HCT116 (cell line): Measurements from ENCODE around the gene ARL5C. TPM values are rescaled to one million over a fixed set of nuclear protein-coding genes. Genes with fewer than 3 reads are reported as not detected.

ENCODE experiments used
- ATAC-seq: fragments of 200-7000 bp; cut with Tn5 transposase; 2 replicates; pipeline ENCODE4 v1.9.1; 2020; ENCODE audit warnings: mild to moderate bottlenecking, moderate library complexity
- BruUV-seq: library from RNA; stranded (reverse); fragments of 400-500 nt; replicated peaks from 2 replicates; lab custom pipeline; 2021; lab: Mats Ljungman, UMichigan
- CTCF ChIA-PET: fragments of 300-600 bp; sonication (Branson Sonifier 250); formaldehyde crosslinking; loops from one replicate; lab custom pipeline; 2021; ENCODE audit warnings: antibody characterized with exemption; lab: Charles Lee
- POLR2A ChIA-PET: fragments of 300-600, 350-600 bp; sonication (Branson Sonifier 250); formaldehyde crosslinking; loops from one replicate; lab custom pipeline; 2021; ENCODE audit warnings: antibody characterized with exemption; lab: Charles Lee
- RAD21 ChIA-PET, 2 experiments: fragments of 300-600 bp; sonication (Branson Sonifier 250); formaldehyde crosslinking; loops; one replicate each; lab custom pipeline; 2023; ENCODE audit warnings: low total read pairs in 2 of 2; ENCODE audit not compliant: uncharacterized antibody in 2 of 2, unreplicated experiment in 2 of 2, low non-redundant PET in 1 of 2; lab: Charles Lee
- DNase-seq: peaks from one replicate; pipeline ENCODE4 v3.0.0-alpha.2; 2010; ENCODE audit warnings: low read depth, low spot score
- H2AFZ ChIP-seq: fragments of 200-600 bp; shearing (Covaris generic), sonication (generic); 2 replicates; pipeline ENCODE4 v1.6.1; 2017; ENCODE audit warnings: low read depth, mixed run types, mixed read lengths, antibody characterized with exemption, low read length; ENCODE audit not compliant: poor library complexity, severe bottlenecking
- H3K27ac ChIP-seq: 2 replicates; pipeline ENCODE4 v1.5.1; 2012; ENCODE audit warnings: low read depth, low read length
- H3K27me3 ChIP-seq: fragments of 200-600 bp; sonication (generic); 2 replicates; pipeline ENCODE4 v1.6.1; 2016; ENCODE audit warnings: mixed run types, low read length, mixed read lengths; ENCODE audit not compliant: insufficient read depth
- H3K36me3 ChIP-seq, 2 experiments: fragments of 200-500 bp in 1 of 2; fragments of 200-600 bp in 1 of 2; sonication (Bioruptor generic) in 1 of 2; sonication (generic) in 1 of 2; 2 replicates each; pipeline versions ENCODE4 v1.5.1 to v1.6.1; 2014 to 2016; ENCODE audit warnings: low read length in 2 of 2, inconsistent platforms in 1 of 2, mixed read lengths in 1 of 2, mixed run types in 1 of 2; ENCODE audit not compliant: insufficient read depth in 2 of 2, control insufficient read depth in 1 of 2
- H3K4me1 ChIP-seq, 2 experiments: fragments of 200-600 bp in 1 of 2; sonication (generic) in 1 of 2; 2 replicates each; pipeline versions ENCODE4 v1.5.1 to v1.6.1; 2012 to 2017; ENCODE audit warnings: low read length in 2 of 2, inconsistent platforms in 1 of 2, mild to moderate bottlenecking in 1 of 2, mixed read lengths in 1 of 2, mixed run types in 1 of 2, moderate library complexity in 1 of 2; ENCODE audit not compliant: insufficient read depth in 2 of 2, control insufficient read depth in 1 of 2
- H3K4me2 ChIP-seq: fragments of 200-600 bp; sonication (generic); 2 replicates; pipeline ENCODE4 v1.6.1; 2017; ENCODE audit warnings: mixed run types, low read length, mixed read lengths
- H3K4me3 ChIP-seq, 2 experiments: fragments of 200-600 bp in 1 of 2; sonication (generic) in 1 of 2; replicated peaks in 1 of 2; 2 replicates each; pipeline ENCODE4 v1.5.1; 2011 to 2016; ENCODE audit warnings: low read length in 2 of 2, control low read depth in 1 of 2, low read depth in 1 of 2, mild to moderate bottlenecking in 1 of 2, mixed read lengths in 1 of 2, mixed run types in 1 of 2
- H3K79me2 ChIP-seq: fragments of 200-600 bp; sonication (generic); 2 replicates; pipeline ENCODE4 v1.6.1; 2017; ENCODE audit warnings: mild to moderate bottlenecking, mixed run types, low read length, moderate library complexity, mixed read lengths; ENCODE audit not compliant: insufficient read depth
- H3K9ac ChIP-seq: fragments of 200-600 bp; sonication (generic); 2 replicates; pipeline ENCODE4 v1.6.1; 2016; ENCODE audit warnings: low read length, mixed read lengths
- H3K9me2 ChIP-seq: fragments of 200-600 bp; sonication (generic), shearing (Covaris generic); 2 replicates; pipeline ENCODE4 v1.6.1; 2017; ENCODE audit warnings: mixed run types, mild to moderate bottlenecking, moderate library complexity; ENCODE audit not compliant: insufficient read depth
- H3K9me3 ChIP-seq, 2 experiments: fragments of 200-500 bp in 1 of 2; fragments of 200-600 bp in 1 of 2; sonication (Bioruptor generic) in 1 of 2; sonication (generic) in 1 of 2; 2 replicates each; pipeline ENCODE4 v1.6.1; 2014 to 2017; ENCODE audit warnings: low read length in 2 of 2, mixed read lengths in 2 of 2, inconsistent platforms in 1 of 2, low read depth in 1 of 2, mild to moderate bottlenecking in 1 of 2, mixed run types in 1 of 2, moderate library complexity in 1 of 2; ENCODE audit not compliant: control insufficient read depth in 1 of 2, insufficient read depth in 1 of 2
- H4K20me1 ChIP-seq: fragments of 200-600 bp; sonication (generic), shearing (Covaris generic); 2 replicates; pipeline ENCODE4 v1.6.1; 2017; ENCODE audit warnings: mixed run types, mild to moderate bottlenecking, moderate library complexity; ENCODE audit not compliant: insufficient read depth
- EZH2 ChIP-seq: fragments of 200-600 bp; sonication (generic); IDR thresholded peaks from 2 replicates; pipeline ENCODE4 v1.6.1; 2017; ENCODE audit warnings: antibody characterized with exemption, mixed run types
- SP1 ChIP-seq: IDR thresholded peaks from 2 replicates; pipeline ENCODE4 v1.6.1; 2012; ENCODE audit warnings: low read depth
- TCF7L2 ChIP-seq: IDR thresholded peaks from 2 replicates; pipeline ENCODE4 v1.7.0; 2011; ENCODE audit warnings: borderline replicate concordance, inconsistent platforms; ENCODE audit not compliant: insufficient read depth, insufficient read length; ENCODE audit errors: extremely low read depth
- intact Hi-C: fragments of 100-400 bp; cut with micrococcal nuclease; formaldehyde crosslinking; loops from 2 replicates; pipeline ENCODE4 v1.10.0; 2022
- total RNA-seq: library from RNA; stranded (reverse); gene quantifications from one replicate; pipeline ENCODE4 v1.2.1, GENCODE V29; 2021; ENCODE audit not compliant: unreplicated experiment
- TF ChIP-seq, protein P1 (sequence below): IDR thresholded peaks from 2 replicates; pipeline ENCODE4 v1.6.1; 2012

ARL5C gene
- total RNA-seq, 1 experiment from 2014 or later, result not detected

DNA sequence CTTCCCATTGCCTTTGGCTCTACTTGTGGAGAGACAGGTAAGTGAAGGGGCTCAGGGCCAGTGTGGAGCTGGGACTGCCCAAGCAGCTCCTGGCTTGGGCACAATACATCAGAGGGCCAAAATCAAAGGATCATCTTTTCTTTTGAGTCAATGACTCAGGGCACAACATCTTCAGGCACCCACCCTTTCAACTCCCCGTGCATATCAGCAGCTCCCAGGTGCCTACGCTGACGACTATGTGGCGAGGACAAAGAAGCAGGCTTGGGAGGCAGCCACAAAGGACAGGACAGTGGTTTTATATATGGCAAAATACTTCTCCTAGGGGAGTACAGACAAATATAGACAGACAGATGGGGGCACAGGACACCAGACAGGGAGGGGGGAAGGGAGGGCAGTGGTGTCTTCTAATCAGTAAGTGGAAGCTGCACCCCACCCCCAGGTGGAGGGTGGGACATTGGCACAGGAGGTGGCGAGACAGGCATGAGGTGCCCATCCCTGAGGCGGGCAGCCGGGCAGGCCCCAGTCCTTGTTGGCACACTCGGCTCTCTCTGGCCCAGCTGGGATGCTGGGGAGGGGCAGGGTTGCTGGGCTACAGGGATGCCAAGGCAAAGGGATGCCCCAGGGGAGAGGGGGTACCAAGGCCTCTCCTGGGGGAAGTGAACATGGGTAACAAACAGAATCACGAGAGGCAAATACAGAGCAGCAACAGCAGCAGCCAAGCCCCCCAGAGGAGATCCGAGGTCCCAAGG is 7.7 kb upstream of the ARL5C start:
- no peaks in the 10 kb centered on the region for H3K9me2 ChIP-seq
- no peak for TF ChIP-seq EZH2
- ChIA-PET POLR2A (interaction anchor here (1.2 kb wide), 1 partner anchor 21 kb away, joined by 3 read pairs; no protein-coding TSS in a partner anchor), CTCF (interaction anchor here (0.7 to 3.4 kb wide), 6 partner anchors 9 to 396 kb away, joined by 3 to 62 read pairs (median 7); partner anchors contain the start of gene RPL19), RAD21 (no interaction called here)
- no peak overlapping the region for H2AFZ ChIP-seq
- no peak overlapping the region for H3K27ac ChIP-seq
- no peak for DNase-seq
- H3K9ac ChIP-seq, result no peak overlapping the region
- H3K79me2 ChIP-seq, result no peaks in the 10 kb centered on the region
- peaks cover 5 to 24% of the 10 kb centered on the region in 2 experiments; a peak in 3 of 4 replicates for H3K4me1 ChIP-seq
- no peak overlapping the region for H3K4me3 ChIP-seq
- intact Hi-C loops, result no loop called here
- ATAC-seq, result no peak
- no peaks in the 10 kb centered on the region for H3K27me3 ChIP-seq
- H3K9me3 ChIP-seq, result no peaks in the 10 kb centered on the region
- no peak overlapping the region for H3K4me2 ChIP-seq
- no TSS peak for BruUV-seq
- no peaks in the 10 kb centered on the region for H4K20me1 ChIP-seq
- peaks cover 3 to 5% of the 10 kb centered on the region in 2 experiments; a peak in 2 of 4 replicates for H3K36me3 ChIP-seq

DNA sequence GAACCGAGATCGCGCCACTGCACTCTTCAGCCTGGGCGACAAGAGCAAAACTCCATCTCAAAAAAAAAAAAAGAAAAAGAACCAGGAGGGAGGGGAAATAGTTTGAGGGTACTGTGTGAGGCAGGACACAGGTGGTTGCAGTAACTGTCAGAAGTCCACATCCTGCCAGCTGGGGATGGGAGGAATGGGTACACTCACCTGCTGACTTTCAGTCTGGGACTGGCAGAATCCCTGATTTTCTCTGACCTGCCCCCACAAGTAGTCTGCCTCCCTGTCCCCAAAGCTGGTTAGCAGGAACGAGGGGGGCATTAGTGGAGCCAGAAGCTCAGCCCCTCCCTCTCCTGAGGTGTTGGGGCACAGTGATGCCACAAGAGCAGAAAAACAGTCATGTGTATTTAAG is 7.1 kb upstream of the ARL5C start:
- Histone ChIP-seq H3K4me2 (no peak overlapping the region), H3K79me2 (no peaks in the 10 kb centered on the region), H3K27ac (no peak overlapping the region), H2AFZ (no peak overlapping the region), H3K9me2 (no peaks in the 10 kb centered on the region), H3K9me3 (no peaks in the 10 kb centered on the region), H3K4me3 (no peak overlapping the region), H3K4me1 (peaks cover 2 to 18% of the 10 kb centered on the region in 2 experiments; a peak in 3 of 4 replicates), H4K20me1 (no peaks in the 10 kb centered on the region), H3K27me3 (no peaks in the 10 kb centered on the region), H3K9ac (no peak overlapping the region), H3K36me3 (peaks cover 3 to 5% of the 10 kb centered on the region in 2 experiments; a peak in 2 of 4 replicates)
- ChIA-PET RAD21 (no interaction called here), POLR2A (no interaction called here), CTCF (interaction anchor here (0.7 to 3.4 kb wide), 6 partner anchors 9 to 396 kb away, joined by 3 to 62 read pairs (median 7); partner anchors contain the start of gene RPL19)
- TF ChIP-seq, protein P1, sequence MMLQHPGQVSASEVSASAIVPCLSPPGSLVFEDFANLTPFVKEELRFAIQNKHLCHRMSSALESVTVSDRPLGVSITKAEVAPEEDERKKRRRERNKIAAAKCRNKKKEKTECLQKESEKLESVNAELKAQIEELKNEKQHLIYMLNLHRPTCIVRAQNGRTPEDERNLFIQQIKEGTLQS, result no peak
- TF ChIP-seq TCF7L2 (no peak), SP1 (no peak)
- ATAC-seq (no peak), DNase-seq (no peak)
- no TSS peak for BruUV-seq
- intact Hi-C loops, result no loop called here
